HG03378 (cell line): ENCODE data around the gene ACVR1.
A peak's percentile ranks its signal among the peaks of the same experiment; 100 is the strongest.

Experiments used
- ATAC-seq: cut with Tn5 transposase; IDR thresholded peaks from one replicate; pipeline ENCODE4 v1.9.1; 2021; ENCODE audit warnings: mild to moderate bottlenecking, moderate library complexity; ENCODE audit not compliant: unreplicated experiment

Gene ACVR1

DNA sequence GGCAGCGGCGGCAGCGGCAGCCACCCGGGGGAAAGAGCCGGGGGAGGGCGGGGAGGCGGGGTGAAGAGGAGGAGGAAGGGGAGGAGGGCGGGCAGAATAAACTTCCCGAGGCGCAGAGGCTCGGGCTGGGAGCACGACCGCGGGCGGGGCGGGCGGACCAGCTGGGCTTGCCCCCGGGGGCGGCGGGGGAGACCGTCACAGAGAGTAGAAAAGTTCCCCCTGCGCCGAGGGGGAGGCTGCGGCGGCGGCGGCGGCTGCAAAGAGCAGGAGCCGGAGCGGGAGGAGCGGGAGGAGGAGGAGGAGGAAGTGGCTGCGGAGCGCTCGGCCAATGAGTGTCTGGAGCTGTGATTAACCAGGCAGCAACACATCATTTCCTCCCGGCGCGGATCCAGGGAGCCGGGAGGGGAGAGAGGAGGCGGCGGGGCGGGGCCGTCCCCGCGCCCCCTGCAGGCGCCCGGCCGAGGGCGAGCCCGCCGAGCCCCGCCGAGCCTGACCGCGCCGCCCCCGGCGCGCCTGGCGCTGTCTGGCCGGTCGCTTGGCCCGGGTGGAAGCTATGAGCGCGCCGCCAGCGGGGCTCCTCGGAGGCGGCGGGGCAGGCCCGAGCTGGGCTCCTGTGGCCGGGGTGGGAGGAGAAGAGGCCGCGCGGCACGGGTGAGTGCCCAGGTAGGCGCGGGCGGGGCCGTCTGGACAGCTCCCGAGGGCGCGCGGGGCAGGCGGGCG is at the start of gene ACVR1:
TSS of gene ACVR1 (minus strand) at position 265 of the 720 bp plus-strand sequence. CDS start 76,837 bp downstream, outside the sequence.
- ATAC-seq: peak; percentile 90

DNA sequence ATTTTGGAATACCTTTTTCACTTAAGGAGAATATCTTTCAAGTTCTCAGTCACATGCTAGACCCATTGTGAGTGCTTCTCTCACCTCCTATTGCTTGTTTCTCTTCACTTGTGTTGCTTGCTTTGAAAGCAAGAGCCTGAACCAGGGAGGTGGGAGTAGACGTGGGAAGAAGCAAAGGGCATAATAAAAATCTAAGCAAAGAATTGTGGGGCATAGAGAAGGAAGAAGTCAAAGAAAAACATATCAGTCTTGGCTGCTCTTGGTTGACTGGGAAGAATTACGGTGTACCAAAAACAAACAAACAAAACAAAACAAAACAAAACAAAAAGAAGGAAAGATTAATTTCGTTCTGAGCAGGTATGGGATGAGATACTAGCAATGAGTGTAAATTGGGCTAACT is 48.9 kb upstream of the ACVR1 start:
- no peak for ATAC-seq

DNA sequence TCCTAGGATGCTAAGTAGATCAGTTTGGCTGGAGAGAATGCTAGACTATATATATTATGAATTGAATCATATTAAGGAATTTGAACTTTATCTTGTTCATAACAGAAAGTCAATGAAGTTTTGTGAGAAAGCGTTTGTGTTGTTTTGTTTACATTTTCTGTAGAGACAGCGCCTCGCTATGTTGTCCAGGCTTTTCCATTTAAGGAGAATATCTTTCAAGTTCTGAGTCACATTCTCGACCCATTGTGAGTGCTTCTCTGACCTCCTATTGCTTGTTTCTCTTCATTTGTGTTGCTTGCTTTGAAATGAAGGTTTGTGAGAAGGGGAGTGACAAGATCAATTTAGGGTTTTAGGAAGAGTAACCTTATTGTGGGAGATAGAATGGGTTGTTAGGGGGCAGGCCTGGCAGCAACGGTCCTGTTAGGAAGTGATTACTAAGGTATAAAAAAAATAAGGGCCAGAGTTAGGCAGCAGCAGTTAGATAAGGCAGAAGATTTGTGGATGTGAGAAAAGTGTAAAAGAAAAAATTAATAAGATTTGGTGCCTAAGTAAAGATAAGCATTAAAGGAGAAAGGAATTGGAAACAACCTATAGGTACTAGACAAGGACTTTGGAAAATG is 47.6 kb upstream of the ACVR1 start:
- ATAC-seq: no peak

DNA sequence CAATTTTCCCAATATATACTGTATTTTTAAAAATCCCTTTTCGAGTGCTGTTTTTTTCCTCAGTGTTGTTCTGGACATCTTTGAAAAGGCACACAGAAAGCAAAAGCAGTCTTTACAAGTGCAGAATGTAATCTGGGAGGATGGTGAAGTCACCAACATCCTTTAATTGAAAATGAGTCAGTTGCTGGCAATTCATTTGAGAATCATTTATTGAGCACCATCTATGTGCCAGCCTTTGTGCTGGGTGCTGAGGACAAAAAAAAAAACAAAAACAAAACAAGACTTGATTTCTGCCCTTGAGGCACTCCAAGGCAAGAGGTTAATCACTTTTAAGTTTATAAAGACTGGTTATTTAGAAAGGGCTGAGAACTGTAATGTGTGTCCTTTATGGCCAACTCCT is 46.7 kb upstream of the ACVR1 start:
- ATAC-seq: no peak

DNA sequence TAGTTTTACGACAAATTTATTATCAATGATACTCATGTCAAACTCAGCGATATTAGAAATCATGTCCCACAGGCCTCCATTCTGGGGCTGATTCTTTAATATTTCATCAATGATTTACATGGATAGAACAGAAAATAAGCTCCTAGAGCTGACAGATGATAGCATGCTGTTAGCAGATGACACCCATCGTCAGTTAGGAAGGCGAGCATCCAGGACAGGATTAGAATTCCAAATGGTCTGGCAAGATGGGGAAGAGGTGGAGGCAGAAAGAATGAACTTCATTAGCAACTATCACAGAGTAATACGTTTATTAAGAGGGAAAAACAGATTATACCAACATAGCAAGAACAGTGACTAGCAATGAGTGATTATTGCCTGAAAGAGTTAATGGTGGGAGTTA is 46.2 kb upstream of the ACVR1 start:
- ATAC-seq: no peak

DNA sequence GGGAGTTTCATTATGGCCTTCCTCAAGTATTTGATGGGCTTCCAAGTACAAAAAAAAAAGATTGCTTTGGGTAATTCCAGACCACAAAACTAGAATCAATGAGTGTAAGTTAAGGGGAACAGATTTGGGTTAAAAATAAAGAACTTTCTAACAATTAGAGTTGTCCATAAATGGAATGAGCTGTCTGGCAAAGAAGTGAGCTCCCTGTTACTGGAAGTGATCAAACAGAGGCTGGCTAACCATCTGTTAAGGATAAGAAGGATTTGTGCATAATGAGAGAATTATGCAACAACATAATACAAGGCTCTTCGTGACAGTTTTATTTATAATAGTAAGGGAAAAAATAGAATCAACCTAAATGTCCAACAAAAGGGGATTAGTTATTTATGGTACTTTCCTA is 44.6 kb upstream of the ACVR1 start:
- no peak for ATAC-seq

DNA sequence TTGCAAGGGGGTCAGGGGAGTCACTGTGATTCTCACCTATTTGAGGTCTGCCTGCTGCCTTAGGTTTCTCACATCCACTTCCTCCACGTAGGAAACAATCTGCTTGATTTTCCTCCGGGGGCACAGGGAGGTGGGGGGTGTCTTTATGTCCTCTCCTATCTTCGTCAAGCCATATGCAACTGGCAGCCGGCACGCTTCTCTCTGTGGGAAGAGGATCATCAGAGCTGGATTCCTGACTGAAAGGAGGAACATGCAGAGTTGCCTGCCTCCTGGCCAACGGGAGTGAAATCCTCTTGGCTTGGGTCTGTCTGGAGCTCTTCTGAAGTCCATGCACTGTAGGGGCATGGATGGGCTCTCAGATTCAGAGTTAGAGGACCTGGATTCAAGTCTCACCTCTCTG is 43.1 kb upstream of the ACVR1 start:
- no peak for ATAC-seq

DNA sequence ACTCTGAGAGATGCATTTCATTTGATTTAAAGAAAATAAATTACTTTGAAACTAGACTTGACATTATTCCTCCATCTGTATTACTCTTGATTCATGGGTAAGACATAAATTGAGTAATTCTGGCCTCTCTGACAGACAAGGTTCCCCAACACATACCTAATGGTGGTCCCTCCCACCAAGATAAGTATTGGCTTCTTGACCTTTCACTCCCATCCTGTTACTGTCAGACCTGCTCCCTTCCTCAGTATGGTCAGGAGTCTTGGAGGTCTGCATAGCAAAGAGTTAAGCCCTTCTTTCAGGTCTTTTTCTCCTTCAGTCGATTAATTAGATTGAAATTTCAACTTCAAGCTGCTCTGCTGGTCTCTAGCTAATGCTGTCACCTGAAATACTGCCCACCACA is 42.2 kb upstream of the ACVR1 start:
- ATAC-seq: no peak

DNA sequence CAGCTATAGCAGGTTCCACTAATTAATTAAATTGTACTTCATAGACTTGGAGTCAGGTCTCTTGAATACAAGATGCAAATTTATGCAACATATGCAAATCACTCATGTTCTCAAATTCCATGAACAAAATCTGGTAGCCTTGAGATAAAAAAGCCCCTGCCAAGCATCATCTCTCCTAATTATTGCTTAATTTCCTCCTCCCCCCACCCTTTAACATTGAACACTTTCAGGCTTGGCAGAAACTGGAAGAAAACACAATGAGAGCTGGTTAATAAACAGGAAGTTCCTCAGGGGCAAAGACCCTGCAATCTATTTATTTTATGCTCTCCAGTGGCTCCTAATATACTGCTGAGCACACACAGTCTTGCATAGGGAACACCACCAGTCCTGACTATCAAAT is 35.6 kb upstream of the ACVR1 start:
- ATAC-seq: no peak

DNA sequence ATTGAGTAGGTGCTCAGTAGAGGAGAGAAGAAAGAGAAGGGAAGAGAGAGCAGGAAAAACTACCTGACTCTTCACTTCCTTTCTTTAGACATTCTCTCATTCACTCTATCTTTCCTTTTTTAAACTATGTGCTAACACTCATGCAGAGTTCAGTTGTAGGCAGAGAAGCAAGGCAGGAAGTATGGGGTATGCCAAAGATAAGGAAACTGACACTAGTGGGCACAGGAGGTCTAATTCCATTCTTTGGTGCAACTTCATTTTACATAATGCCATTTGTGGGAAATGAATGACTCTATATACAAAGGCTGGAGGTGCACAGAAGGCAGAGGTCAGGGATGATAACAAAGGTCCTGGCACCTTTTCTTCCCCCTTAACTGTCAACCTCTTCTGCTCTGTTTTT is 35.1 kb upstream of the ACVR1 start:
- no peak for ATAC-seq

DNA sequence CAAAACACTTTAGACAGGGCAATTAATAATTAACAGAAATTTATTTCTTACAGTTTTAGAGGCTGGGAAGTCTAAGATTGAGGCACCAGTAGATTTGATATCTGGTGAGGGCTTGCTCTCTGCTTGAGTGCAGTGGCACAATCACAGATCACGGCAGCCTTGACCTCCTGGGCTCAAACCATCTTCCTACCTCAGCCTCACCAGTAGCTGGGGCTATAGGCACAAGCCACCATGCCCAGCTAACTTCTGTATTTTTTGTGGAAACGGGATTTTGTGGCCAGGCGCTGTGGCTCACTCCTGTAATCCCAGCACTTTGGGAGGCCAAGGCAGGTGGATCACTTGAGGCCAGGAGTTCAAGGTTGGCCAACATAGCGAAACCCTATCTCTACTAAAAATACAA is 29.0 kb upstream of the ACVR1 start:
- no peak for ATAC-seq

DNA sequence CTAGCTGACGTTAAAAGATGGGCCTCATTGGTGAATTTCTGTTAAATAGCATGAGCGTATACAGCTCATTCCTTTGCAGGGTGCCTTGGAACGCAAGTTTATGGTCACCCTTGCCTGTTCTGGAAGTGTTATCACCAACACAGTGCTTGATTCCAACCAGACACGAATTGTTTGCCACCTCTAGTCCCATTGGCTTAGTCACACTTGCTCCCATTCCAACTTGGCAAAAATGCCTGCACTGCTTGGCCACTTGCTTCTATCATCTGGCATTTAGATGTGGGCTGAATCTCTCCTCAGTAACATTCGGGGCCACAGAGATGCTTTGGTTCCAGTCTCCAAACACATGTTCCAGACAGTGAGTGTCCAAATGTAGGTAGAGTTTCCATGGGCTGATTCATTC is 27.5 kb upstream of the ACVR1 start:
- no peak for ATAC-seq

DNA sequence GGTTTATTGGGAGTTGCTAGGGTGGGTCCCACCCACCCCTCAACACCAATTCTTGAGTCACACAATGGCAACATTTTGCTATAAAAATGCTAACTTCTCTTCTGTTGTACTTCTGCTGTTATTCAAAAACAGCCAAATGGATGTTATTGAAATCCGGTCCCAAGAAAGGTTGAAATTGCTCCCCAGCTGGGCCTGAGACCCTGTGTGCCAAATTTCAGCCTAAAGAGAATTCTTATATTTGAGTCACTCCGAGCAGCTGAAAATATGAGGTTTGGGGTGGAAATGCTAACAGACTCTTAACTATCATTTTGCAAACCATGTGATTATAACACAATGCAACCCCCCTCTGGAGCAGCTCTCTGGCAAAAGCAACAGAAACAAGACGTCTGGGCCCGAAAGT is 27.0 kb upstream of the ACVR1 start:
- ATAC-seq: no peak

DNA sequence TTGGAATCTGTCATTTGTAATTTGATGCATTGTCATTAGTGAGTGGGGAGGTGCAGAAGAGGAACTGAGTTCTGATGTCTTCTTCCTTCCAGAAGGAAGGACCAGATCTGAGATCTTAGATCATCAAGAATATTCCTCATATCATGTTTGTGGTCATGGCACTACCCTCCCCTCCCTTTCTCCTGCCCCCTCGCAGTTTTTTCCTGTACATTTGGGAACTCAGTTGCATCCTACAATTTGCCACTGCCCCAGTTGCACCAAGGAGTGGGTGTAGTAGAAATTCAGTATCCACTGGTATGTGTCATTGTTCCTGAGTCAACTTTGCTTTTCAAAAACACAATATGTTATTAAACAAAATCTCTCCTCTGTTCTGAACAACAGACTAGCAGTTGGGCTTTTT is 26.6 kb upstream of the ACVR1 start:
- ATAC-seq: no peak

DNA sequence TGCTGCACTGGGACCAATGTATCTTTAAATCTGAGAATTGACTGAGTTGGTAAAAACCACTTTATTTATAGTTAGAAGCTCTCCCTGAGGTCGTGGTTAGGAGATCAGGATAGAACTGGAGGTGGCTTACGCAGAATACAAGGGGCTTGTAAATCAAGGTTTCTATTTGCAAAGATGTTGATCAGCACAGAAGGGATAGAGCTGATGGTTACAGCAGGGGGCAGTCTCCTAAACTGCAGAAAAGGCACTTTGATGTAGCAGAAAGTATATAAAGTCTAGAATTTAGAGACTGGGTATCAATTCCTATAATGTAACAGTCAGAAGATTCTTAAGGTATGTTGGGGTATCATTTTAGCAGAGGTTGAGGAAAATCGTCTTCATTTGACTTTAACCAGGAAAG is 25.2 kb upstream of the ACVR1 start:
- ATAC-seq: no peak

DNA sequence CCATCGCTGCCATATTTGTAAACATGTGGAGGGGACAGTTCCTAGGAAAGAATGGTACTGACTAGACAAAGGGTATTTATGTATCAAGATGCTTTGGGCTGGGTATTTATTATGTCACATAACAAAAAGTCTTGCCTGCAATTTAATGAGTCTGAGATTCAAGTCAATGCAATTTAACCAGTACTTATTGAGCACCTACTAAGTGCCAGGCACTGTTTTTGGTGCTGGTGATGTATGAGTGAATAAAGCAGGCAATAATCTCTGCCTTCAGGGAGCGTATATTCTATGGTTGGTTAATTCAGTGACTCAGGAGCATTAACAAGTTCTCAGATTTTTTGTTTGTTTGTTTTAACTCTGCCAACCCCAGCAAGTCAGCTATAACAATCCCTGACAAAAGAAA is 24.6 kb upstream of the ACVR1 start:
- ATAC-seq: no peak

DNA sequence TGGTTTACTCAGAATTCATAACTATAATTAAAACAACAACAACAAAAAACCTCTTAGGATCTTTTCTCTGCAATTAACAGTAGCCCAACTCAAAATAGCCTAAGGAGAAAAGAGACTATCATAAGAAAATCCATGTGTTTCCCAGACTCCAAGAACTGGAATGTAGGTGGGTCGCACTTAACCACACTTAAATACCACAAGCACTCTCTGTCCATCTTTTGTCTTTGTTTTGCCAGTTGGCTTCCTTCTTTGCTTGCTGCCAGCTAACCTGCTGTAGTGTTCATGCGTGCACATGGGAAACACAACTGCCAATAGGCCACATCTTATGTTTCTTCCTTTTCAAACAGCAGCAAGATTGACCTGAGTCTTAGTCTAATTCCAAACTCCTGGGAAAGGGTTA is 24.1 kb upstream of the ACVR1 start:
- no peak for ATAC-seq

DNA sequence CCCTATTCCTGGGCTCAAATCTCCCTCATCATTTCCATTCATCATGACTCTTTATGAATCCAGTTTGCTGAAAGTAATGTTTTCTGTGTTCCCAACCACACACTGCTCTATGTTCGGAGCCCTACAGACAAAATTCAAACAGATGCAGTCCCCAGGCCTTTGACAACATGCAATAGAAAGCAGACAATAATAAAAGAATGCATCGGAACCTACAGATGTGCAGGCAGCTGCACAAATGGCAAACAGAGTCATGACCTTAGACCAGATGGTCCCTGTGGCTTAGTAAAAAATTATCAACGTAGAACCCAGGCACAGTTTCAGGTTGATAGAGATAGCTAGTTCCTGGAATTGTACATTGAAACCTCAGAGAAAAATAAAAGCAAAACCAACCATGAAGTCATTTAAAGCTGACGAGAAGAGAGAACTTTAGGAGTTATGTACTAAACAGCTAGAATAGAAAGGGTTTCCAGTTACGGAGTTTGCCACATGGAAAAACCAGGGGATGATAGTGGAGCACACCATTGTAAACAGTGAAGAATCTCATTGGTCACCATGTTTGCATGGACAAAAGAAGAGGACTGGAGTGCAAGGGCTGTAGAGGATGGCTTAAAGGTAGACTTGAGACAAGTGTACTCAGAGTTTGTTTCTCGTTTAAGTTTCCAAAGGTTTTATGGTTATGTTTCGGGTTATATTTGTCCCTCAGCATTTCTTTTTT is 23.2 kb upstream of the ACVR1 start:
- peak; percentile 64 for ATAC-seq

DNA sequence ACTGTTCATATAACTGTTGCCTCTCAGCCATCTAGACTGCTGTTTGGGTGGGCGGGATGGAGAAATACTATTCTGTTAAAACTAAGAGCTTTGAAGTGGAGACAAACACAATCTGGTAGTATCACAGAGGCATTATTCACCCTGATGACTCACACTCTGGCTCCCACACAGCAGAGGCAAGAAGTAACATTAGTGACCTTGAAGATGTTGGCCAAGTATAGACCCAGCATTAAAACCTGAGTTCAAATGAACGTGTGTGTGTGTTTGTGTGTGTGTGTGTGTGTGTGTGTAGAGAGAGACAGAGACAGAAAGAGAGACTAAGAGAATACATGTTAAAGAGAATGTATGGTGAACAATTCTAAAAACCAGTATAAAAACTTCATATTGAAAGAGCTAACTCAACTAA is 22.5 kb upstream of the ACVR1 start:
- peak; percentile 45 for ATAC-seq

DNA sequence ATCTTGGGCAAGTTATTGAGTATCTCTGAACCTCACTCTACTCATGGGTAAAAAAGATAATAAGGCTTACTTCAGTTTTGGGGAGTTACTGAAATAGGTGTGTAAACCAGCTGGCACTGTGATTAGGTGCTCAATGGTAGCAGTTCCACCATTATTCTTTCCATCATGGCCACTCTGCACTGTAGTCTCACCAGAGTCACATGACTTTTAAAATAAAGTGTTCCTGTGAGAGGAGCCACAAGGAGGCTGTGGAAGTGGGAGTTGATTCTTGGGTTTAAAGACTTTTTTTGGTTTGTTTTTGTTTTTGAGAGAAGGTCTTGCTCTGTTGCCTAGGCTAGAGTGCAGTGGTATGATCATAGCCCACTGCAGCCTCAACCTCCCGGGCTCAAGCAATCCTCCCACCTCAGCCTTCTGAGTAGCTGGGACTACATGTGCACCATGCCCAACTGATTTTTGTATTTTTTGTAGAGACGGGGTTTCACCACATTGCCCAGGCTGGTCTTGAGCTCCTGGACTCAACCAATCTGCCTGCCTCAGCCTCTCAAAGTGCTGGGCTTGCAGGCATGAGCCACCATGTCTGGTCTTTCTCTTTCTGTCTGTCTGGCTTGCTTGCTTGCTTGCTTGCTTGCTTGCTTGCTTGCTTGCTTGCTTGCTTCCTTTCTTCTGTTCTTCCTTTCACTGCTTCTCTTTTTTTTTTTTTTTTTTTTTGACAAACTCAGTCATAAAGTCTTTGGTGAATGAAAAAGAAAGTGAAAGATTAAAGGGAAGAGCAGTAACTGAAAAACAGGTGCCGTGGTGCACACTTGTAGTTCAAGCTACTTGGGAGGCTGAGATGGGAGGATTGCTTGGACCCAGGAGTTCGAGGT is 21.2 kb upstream of the ACVR1 start:
- peak; percentile 53 for ATAC-seq

DNA sequence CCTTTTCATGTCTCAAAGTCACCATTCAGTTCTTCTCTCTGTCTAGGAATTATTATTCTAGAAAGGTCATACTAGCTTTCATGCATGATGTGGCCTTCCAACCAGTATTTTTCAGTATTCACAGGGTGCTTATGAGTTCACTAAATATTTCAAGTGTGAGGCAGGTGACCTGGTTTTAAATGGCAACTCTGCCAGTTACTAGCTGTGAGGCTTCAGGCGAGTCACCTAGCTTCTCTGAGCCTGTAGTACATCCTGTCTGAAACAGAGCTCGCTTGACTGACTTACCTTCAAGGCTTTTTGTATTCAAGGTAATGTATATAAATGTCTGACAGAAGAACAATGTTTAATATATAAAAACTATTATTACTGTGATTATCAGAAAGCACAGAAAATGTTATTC is 19.4 kb upstream of the ACVR1 start:
- no peak for ATAC-seq
